ENCODE measurements around the gene C9orf72. TPM values are rescaled to one million over a fixed set of nuclear protein-coding genes. Genes with fewer than 3 reads are reported as not detected.

Gene C9orf72
- total and polyA plus RNA-seq, 11 donors: 7.2 to 27.2 (median 13.8) TPM

DNA sequence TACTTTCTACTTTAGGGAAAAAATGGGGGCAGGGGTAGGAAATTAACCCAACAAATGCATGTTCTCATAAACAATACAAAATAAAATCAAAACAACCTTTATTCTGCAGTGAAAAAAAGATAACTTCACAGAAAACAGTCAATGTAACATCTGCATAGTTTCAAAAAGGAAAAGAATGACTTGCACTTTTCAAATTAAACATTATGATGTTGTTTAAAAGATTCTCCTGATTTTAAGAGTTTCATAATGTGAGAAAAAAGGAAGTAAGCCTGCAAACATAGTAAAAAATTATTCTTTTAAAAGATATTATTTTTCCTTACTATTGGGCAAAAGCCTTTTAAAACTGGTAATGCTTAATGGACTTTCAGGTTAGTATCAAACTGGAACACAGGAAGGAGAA is 7.6 kb downstream of the C9orf72 start:
- Histone ChIP-seq H3K4me3 (peak overlapping the region in 1 of 12 donors; percentile 9), H3K36me3 (peaks cover 0 to 59% (median 40%) of the 10 kb centered on the region in 9 donors), H3K27ac (peak overlapping the region in 1 of 12 donors; percentile 87), H3K9me3 (no peaks in the 10 kb centered on the region), H3K4me1 (peaks cover 0 to 57% (median 0%) of the 10 kb centered on the region in 12 donors), H3K27me3 (no peaks in the 10 kb centered on the region)
- DNase-seq (no peak), ATAC-seq (no peak)
- intact Hi-C loops (cut with DNase I): no loop called here
- TF ChIP-seq, protein P1, sequence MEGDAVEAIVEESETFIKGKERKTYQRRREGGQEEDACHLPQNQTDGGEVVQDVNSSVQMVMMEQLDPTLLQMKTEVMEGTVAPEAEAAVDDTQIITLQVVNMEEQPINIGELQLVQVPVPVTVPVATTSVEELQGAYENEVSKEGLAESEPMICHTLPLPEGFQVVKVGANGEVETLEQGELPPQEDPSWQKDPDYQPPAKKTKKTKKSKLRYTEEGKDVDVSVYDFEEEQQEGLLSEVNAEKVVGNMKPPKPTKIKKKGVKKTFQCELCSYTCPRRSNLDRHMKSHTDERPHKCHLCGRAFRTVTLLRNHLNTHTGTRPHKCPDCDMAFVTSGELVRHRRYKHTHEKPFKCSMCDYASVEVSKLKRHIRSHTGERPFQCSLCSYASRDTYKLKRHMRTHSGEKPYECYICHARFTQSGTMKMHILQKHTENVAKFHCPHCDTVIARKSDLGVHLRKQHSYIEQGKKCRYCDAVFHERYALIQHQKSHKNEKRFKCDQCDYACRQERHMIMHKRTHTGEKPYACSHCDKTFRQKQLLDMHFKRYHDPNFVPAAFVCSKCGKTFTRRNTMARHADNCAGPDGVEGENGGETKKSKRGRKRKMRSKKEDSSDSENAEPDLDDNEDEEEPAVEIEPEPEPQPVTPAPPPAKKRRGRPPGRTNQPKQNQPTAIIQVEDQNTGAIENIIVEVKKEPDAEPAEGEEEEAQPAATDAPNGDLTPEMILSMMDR (IDR thresholded peaks at IDR 0.05): no peak
- TF ChIP-seq POLR2A (IDR thresholded peaks at IDR 0.05): no peak

GRCh38 chr9:27564670-27565069 is 8.6 kb downstream of the C9orf72 start:
- DNase-seq (no peak), ATAC-seq (peak in 1 of 4 donors; percentile 46)
- H3K4me1 ChIP-seq: peaks cover 0 to 46% (median 0%) of the 10 kb centered on the region in 12 donors
- 84 to 92% (median 86%) methylated on average over 1 of the region's 1 CpG for WGBS, 4 donors
- H3K4me3 ChIP-seq: no peak overlapping the region
- no peaks in the 10 kb centered on the region for H3K27me3 ChIP-seq
- TF ChIP-seq, protein P1 (IDR thresholded peaks at IDR 0.05): no peak
- no peak for TF ChIP-seq POLR2A (IDR thresholded peaks at IDR 0.05)
- no peaks in the 10 kb centered on the region for H3K9me3 ChIP-seq
- intact Hi-C loops (cut with DNase I): no loop called here
- H3K36me3 ChIP-seq: peaks cover 0 to 69% (median 51%) of the 10 kb centered on the region in 9 donors
- peak overlapping the region in 2 of 12 donors; percentile 35 to 87 for H3K27ac ChIP-seq

DNA sequence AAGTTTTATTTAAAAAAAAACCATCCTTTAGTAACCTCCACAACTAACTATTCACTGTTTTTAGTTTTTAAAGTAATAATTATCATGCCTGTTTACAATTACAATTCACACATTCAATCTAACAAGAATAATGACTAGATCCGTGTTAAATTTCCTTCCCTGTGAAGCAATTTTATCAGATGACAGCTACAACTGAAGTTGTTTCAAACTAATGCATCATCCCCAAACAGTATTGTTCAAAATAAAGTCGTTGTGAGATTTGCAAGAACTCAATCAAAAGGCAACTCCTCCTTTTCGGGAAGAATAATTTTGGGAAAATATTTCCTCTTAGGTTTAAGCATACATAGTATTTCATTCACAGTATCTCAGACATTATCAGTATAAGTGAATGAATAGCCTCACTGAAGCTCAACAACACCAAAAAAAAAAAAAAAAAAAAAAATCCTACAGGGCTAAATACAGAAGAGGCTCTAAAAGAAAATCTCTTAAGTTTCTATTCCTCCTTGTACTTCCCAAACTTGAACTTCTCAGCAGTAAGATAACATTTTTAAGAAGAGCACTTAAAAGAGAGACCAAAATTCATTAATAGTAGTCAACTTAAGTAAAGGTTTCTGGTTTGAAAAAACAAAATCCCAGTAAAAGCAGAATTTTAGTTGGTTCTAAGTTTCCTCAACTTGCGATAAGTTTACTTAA is 9.4 kb downstream of the C9orf72 start:
- Histone ChIP-seq H3K36me3 (peaks cover 0 to 77% (median 59%) of the 10 kb centered on the region in 9 donors), H3K27me3 (no peaks in the 10 kb centered on the region), H3K4me1 (peaks cover 0 to 38% (median 0%) of the 10 kb centered on the region in 12 donors), H3K9me3 (no peaks in the 10 kb centered on the region), H3K27ac (peak overlapping the region in 2 of 12 donors; percentile 35 to 87), H3K4me3 (no peak overlapping the region)
- intact Hi-C loops (cut with DNase I): no loop called here
- DNase-seq (no peak), ATAC-seq (no peak)
- WGBS, 4 donors: 84 to 92% (median 88%) methylated on average over 4 of the region's 4 CpGs
- TF ChIP-seq, protein P1 (IDR thresholded peaks at IDR 0.05): no peak
- no peak for TF ChIP-seq POLR2A (IDR thresholded peaks at IDR 0.05)

DNA sequence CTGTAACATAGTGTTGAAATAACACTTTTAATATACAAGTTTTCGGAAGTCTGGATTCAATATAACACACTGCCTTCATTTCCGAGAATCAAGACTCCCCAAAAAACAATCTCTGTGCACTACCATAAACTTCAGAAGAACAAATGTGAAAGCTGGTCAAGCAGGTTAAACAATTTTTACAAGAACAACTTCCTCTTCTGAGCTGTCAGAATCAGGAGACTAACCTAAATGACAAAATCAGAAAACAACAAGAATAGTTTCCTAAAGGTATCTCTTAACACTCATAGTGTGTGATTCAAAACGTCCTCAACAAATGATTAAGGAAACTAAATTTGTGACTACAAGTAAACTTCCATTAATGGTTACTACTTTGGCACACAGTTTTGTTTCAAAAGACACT is 11.6 kb downstream of the C9orf72 start:
- H3K4me3 ChIP-seq: no peak overlapping the region
- DNase-seq: no peak
- H3K9me3 ChIP-seq: no peaks in the 10 kb centered on the region
- 74 to 82% (median 81%) methylated on average over 3 of the region's 3 CpGs for WGBS, 4 donors
- no peak for ATAC-seq
- H3K4me1 ChIP-seq: peaks cover 0 to 17% (median 0%) of the 10 kb centered on the region in 12 donors
- H3K27me3 ChIP-seq: no peaks in the 10 kb centered on the region
- peaks cover 3 to 96% (median 73%) of the 10 kb centered on the region in 9 donors for H3K36me3 ChIP-seq
- no peak overlapping the region for H3K27ac ChIP-seq
- intact Hi-C loops (cut with DNase I): no loop called here
- TF ChIP-seq, protein P1 (IDR thresholded peaks at IDR 0.05): no peak
- TF ChIP-seq POLR2A (IDR thresholded peaks at IDR 0.05): no peak
